Adrenal gland (tissue), 12 donors: Measurements from ENCODE around the gene CAVIN4. TPM values are rescaled to one million over a fixed set of nuclear protein-coding genes. Genes with fewer than 3 reads are reported as not detected.

Experiments used
- DNase-seq, 7 donors: peaks; one replicate each; pipeline ENCODE4 v3.0.0-alpha.2; 2019 to 2020
- H3K27ac ChIP-seq, 5 donors: fragments of 200-600 bp; sonication (generic) in 4 of 5; 1 replicate in 3 of 5; 2 replicates in 2 of 5; pipeline versions ENCODE4 v1.5.1 to v1.8.0; 2016 to 2020; ENCODE audit warnings: mild to moderate bottlenecking in 1 of 5
- H3K27me3 ChIP-seq: fragments of 200-600 bp; 2 replicates; pipeline ENCODE4 v1.8.0; 2021
- H3K36me3 ChIP-seq, 2 donors: fragments of 200-600 bp; replicated peaks in 1 of 2; 1 replicate in 1 of 2; 2 replicates in 1 of 2; pipeline versions ENCODE4 v1.5.1 to v1.8.0; 2018 to 2022
- H3K4me1 ChIP-seq, 2 donors: fragments of 200-600 bp; replicated peaks in 1 of 2; 1 replicate in 1 of 2; 2 replicates in 1 of 2; pipeline versions ENCODE4 v1.5.1 to v1.8.0; 2018 to 2021
- H3K4me3 ChIP-seq, 4 donors: fragments of 200-600 bp; sonication (generic) in 3 of 4; one replicate each; pipeline ENCODE4 v1.5.1; 2016 to 2018
- H3K9me3 ChIP-seq, 3 donors: fragments of 200-600 bp; sonication (generic) in 1 of 3; replicated peaks in 1 of 3; 1 replicate in 2 of 3; 2 replicates in 1 of 3; pipeline versions ENCODE4 v1.5.1 to v1.8.0; 2016 to 2021
- CTCF ChIP-seq, 6 experiments: fragments of 450-650 bp in 4 of 6; fragments of 200-600 bp in 2 of 6; sonication (generic) in 1 of 6; IDR thresholded peaks; 1 replicate in 5 of 6; 2 replicates in 1 of 6; pipeline versions ENCODE4 v1.5.1 to v1.8.0; 2016 to 2021; ENCODE audit warnings: antibody characterized with exemption in 6 of 6, mild to moderate bottlenecking in 2 of 6, moderate library complexity in 1 of 6
- POLR2A ChIP-seq, 2 donors: fragments of 450-650 bp; IDR thresholded peaks; one replicate each; pipeline ENCODE4 v1.6.1; 2017; ENCODE audit warnings: antibody characterized with exemption in 2 of 2, mild to moderate bottlenecking in 2 of 2, moderate library complexity in 1 of 2
- WGBS, 4 donors: extraction: QIAGEN DNeasy Blood & Tissue Kit in 2 of 4; methylation state at CpG; one replicate each; pipeline versions ENCODE4 v1.1.5 to v1.1.7; 2013 to 2017; 5-methylcytosine and 5-hydroxymethylcytosine counted together
- intact Hi-C, 2 donors: fragments of 100-400 bp; cut with DNase I; formaldehyde crosslinking; loops; one replicate each; pipeline versions ENCODE4 v1.14.1 to v1.15.0; 2022 to 2023
- polyA plus RNA-seq, 3 donors: library from polyadenylated mRNA; stranded (reverse); fragments of 200-250 nt in 2 of 3; fragments of 350-450 nt in 1 of 3; fragmentation: Illumina TruSeq in 1 of 3; extraction: RNeasy Lipid Tissue Mini Kit (QIAGEN cat#74804) in 1 of 3; gene quantifications; one replicate each; pipeline ENCODE4 v1.2.3, GENCODE V29; 2013 to 2014
- total RNA-seq, 9 donors: library from RNA; depleted of rRNA in 4 of 9; stranded (reverse); fragments of >200 nt in 4 of 9; fragments of 120-200 nt in 1 of 9; fragmentation: NEBNext Ultra II Directional in 1 of 9; extraction: Animal tissue kit (Norgen Biotek cat#: 25700) in 1 of 9; gene quantifications; one replicate each; pipeline versions ENCODE4 v1.1.0 to v1.2.4, GENCODE V29; 2013 to 2023
- donor health status: healthy with polysubstance abuse.
- donor health status: Bipolar disorder and iron deficiency.
- donor health status: DM: yes; HTN: yes; CAD: no.
- donor health status: DM: no; HTN: no; CAD: no.
- donor health status: DM: no; HTN: no; CAD: no.
- donor health status: DM: yes; HTN: yes; CAD: no.

Gene CAVIN4
- total and polyA plus RNA-seq, 12 donors = 0.07 to 0.72 (median 0.27) TPM; not detected in 4

- Histone ChIP-seq H3K4me1 (peaks cover 2 to 5% of the 10 kb centered on the region in 2 donors), H3K4me3 (no peak overlapping the region), H3K36me3 (no peaks in the 10 kb centered on the region), H3K27me3 (no peaks in the 10 kb centered on the region), H3K27ac (no peak overlapping the region), H3K9me3 (no peaks in the 10 kb centered on the region)
- DNase-seq = peak; percentile 40 to 62 (median 51)
- intact Hi-C loops = loop anchor here in 1 of 2 donors (5.0 kb wide), 1 partner anchor 711 kb away; no protein-coding TSS in a partner anchor
- TF ChIP-seq POLR2A (IDR thresholded peaks at IDR 0.05) (no peak), CTCF (IDR thresholded peaks at IDR 0.05) (peak; percentile 30 to 54 (median 40))
Observed at GRCh38 chr9:100601216-100601615, 23.3 kb downstream of the CAVIN4 start.

GRCh38 chr9:100602342-100602801 is 24.5 kb downstream of the CAVIN4 start:
- WGBS, 4 donors = 20 to 35% (median 23%) methylated on average over 2 of the region's 2 CpGs
- Histone ChIP-seq H3K4me1 (peaks cover 2 to 5% of the 10 kb centered on the region in 2 donors), H3K27me3 (no peaks in the 10 kb centered on the region), H3K9me3 (no peaks in the 10 kb centered on the region), H3K36me3 (no peaks in the 10 kb centered on the region), H3K27ac (no peak overlapping the region), H3K4me3 (no peak overlapping the region)
- DNase-seq = peak in 6 of 7 donors; percentile 25 to 63 (median 32)
- TF ChIP-seq CTCF (IDR thresholded peaks at IDR 0.05) = peak; percentile 41 to 63 (median 59)
- no peak for TF ChIP-seq POLR2A (IDR thresholded peaks at IDR 0.05)
- intact Hi-C loops = loop anchor here in 1 of 2 donors (5.0 kb wide), 1 partner anchor 710 kb away; no protein-coding TSS in a partner anchor

DNA sequence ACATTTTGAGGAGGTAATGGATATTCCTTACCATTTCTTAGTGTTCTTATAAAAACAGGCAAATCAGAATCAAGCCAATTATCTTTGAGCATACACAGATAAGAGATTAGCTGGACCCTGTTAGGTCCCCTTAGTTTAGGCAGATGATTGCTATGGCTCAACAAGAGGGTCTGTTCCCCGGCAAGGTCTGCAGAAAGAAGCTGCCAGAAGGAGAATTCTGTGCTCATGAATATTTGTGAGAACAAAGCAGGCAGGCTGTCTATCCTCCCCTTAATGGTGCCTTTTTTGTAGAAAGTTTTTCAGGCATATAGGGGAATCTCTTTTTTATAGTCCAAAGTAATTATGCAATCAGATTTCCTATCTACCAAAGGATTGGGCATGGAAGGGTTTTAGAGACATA is 27.5 kb downstream of the CAVIN4 start:
- intact Hi-C loops = no loop called here

DNA sequence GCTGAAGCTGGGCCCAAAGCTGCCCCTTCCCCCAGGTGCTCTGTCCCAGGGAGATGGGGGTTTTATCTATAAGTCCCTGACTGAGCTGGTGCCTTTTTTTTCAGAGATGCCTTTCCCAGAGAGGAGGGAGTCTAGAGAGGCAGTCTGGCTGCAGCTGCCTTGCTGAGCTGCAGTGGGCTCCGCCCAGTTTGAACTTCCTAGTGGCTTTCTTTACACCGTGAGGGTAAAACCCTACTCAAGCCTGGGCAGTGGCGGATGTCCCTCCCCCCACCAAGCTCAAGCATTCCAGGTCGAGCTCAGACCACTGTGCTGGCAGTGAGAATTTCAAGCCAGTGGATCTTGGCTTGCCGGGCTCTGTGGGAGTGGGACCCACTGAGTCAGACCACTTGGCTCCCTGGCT is 41.3 kb downstream of the CAVIN4 start:
- no peak for TF ChIP-seq CTCF (IDR thresholded peaks at IDR 0.05)
- no peak for TF ChIP-seq POLR2A (IDR thresholded peaks at IDR 0.05)
- no peak for DNase-seq
- H3K9me3 ChIP-seq = no peaks in the 10 kb centered on the region
- H3K27me3 ChIP-seq = no peaks in the 10 kb centered on the region
- intact Hi-C loops = no loop called here
- no peak overlapping the region for H3K4me3 ChIP-seq
- WGBS, 4 donors = 59 to 72% (median 70%) methylated on average over 2 to 5 of the region's 5 CpGs
- no peaks in the 10 kb centered on the region for H3K4me1 ChIP-seq
- H3K27ac ChIP-seq = no peak overlapping the region
- H3K36me3 ChIP-seq = no peaks in the 10 kb centered on the region

More for the DNA sequence above, 27.5 kb downstream of the CAVIN4 start:
- H3K27me3 ChIP-seq = no peaks in the 10 kb centered on the region
- no peaks in the 10 kb centered on the region for H3K4me1 ChIP-seq
- no peaks in the 10 kb centered on the region for H3K36me3 ChIP-seq
- H3K9me3 ChIP-seq = no peaks in the 10 kb centered on the region
- no peak overlapping the region for H3K27ac ChIP-seq
- H3K4me3 ChIP-seq = no peak overlapping the region
- TF ChIP-seq POLR2A (IDR thresholded peaks at IDR 0.05) (no peak), CTCF (IDR thresholded peaks at IDR 0.05) (no peak)
- DNase-seq = no peak
- 58 to 72% (median 64%) methylated on average over 1 of the region's 1 CpG for WGBS, 4 donors
